ENCODE results near the gene SCN3A.

SCN3A gene

DNA sequence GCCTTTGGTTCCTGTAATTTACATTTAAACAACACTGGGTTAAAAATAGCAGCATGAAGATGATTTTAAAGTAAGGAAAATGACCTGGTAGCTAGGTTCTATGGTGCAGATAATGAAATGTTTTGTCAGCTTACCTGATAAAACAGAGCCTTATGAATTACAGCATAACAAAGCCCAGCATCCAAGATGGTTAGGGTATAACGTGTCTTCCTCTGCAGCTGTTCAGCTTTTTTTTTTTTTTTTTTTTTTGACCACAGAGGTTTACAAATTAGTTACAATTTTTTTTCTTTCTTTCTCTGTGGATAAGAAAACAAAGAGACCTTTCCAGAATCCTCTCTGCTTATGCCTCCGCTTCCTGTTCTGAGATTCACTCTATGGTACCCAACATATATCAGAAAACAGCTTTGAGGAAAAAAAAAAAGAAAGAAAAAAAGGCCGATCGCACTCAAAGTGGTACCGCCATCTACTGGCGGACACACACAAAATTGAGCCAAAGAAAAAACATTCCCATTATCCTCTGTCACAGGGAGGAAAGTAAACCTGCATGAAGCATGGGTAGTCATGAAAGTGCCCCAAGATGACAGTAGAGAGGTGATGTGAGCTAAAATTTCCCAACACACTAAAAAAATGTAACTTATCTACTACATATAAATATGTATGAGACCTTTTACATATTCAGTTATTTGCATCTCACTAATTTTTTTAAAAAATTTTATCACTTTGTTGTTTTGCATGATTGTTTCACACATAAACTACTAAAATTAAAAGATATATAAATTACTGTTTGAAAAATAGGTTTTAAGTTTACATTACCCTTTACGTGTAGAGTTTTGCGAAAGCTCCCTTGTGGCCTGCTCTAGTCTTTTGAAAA lies at the start of gene SCN3A:
SCN3A (minus strand) TSS at position 362 of the 871 bp plus-strand sequence. CDS start 27,656 bp downstream, outside the sequence.
- no peak for DNase-seq

DNA sequence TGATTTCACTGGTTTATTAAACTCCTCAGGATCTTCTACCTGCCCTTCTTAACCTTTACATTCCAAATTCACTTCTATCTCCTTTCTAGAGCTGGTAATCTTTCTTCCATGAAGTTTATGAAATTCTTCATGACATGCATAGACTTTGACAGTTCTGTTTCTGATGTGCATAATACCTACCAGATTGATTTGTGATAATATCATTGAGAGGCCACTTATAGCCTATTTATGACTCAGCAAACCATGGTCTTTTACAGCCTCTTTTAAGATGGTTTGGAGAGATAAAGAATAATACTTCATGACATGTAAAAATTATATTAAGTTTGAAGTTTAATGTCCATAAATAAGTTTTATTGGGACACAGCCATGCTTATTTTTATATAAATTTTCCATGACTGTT lies 49.3 kb upstream of the SCN3A start:
- no peak for DNase-seq

DNA sequence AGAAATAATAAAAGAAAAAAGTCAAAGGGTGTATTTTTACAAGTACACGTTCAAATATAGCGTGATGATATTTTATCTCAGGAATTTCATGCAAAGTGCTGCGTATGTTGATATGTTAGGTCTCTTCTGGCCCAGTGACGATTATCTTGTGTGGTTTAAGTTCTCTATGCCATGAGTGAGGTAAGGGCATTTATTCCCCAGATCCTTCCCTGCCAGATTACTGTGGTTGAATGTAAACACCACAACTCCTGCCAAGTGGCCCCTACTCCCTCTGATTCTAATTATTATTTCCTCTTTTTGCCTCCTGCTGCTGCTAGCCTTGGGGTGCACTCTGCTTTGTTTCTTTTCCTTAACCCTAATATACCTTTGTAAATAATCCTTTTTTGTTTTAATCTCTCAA lies 47.5 kb upstream of the SCN3A start:
- DNase-seq: no peak

DNA sequence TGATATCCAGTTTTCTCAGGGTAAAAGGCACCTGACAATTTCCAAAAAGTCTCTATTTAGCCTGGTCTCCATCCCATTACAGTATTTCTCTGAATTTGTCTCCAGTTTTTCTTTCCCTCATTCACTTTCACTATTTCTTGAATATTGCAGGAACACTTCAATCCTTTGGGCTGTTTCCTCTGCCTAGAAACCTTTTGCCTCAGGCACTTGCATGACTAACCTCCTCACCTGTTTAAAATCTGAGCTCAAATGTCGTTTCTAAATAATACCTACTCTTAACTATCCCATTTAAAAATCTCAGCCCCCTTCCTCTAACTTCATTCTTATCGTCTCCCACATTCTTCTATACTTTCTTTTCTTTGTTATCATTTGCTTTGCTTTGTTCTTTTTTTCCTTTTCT lies 44.4 kb upstream of the SCN3A start:
- DNase-seq: no peak

DNA sequence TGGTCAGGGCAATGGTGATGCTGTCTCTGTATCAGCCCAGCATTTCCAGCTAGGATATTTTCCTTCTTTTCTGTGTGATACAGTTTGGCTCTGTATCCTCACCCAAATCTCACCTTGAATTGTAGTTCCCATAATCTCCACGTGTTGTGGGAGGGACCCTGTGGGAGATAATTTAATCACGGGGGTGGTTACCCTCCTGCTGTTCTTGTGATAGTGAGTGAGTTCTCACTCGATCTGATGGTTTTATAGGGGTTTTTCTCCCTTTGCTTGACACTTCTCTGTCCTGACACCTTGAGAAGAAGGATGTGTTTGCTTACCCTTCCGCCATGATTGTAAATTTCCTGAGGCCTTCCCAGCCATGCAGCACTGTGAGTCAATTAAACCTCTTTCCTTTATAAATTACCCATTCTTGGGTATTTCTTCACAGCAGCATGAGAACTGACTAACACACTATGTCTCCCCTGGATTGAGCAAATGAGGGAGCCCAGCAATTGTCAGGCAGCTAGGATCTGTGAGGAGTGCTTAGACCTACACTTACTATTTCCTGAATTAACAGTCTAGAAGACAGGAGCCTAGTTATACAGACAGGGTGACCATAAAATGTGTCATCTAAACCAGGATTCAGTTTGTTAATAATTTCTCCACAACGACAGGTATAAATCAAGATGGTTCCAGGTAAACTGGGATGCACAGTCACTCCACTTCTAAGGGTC lies 41.4 kb upstream of the SCN3A start:
- DNase-seq: no peak

DNA sequence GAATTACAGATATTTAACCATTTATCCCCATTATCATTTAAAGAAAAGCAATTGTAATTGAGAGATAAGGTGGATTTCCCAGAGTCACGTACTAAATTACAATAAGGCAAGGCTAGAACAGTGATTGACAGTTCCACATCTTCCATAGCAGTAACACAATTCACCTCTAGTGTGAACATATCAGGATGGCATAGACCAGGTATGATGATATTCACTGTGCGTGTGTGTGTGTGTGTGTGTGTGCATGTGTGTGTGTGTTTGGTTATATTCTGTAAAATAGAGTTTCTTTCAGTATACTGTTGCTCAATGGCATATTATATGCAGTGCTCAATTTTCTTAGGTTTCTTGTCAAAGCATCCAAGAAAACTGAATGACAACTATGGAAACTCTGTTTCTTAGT lies 37.1 kb upstream of the SCN3A start:
- no peak for DNase-seq

DNA sequence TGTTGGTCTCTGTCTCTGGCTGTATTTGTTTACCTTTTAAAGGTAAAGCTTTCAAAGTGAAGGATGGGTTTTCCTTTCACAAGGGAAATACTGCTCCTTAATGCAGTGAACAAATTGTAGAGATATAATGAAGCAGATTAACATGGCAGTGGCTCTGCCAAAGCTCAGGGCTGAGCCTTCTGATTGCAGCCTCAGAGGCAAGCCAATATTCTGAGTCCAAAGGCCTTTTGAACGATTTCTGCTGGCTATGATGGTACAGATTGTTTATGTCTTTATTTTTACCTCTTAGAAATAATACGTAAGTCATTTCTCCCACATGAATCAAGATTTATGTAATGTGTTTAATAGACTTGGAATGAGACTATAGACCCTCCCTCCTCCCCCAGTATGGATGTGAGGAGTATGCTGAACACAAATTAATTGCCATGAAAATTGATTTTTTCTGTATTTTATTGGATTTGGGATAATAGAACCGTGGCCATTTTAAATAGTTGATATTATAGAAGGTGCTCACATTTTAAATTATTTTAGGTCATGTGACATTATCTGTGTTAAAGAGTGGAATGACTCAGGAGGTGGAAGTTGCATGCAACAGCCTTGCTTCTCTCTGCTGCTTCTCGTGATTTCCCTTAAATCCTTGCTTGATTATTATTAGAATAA lies 36.1 kb upstream of the SCN3A start:
- no peak for DNase-seq

DNA sequence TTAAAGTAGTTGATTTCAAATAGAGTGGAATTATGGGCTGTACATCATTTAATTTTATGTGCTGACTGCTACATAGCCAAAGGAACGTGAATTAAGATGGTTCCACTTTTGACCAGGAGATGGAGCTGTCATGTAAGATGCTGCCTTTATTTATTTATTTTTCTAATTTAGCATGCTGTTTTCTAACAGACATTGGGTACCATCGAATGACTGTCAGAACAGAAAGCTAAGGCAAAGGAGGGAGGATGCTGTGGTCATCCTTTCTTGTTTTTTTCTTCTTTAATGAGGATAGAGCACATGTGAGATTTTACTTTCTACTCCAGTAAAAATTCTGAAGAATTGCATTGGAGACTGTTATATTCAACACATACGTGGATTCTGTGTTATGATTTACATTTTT lies 35.4 kb upstream of the SCN3A start, which contains the start of gene SCN2A:
SCN2A (plus strand) TSS at position 185 of the 400 bp plus-strand sequence. CDS start 56,410 bp downstream, outside the sequence.
- DNase-seq: peak; percentile 7

DNA sequence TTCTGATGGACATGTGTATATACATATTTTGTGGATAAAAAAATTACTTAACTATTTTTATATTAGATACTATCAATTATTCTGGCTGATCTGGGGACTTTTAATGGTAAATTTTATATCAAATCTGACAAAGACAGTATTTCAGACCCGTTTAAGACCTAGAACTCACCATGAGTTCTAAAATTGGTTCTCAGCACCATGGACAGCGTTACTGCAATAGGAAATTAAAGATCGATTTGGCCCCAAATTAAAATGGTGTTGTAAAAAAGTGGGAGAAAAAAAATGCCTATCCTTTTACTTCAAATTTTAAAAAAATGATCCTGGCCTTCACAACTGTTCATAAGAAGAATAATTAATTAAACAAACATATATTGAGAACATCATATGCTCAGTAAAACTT lies 34.4 kb upstream of the SCN3A start:
- DNase-seq: no peak

DNA sequence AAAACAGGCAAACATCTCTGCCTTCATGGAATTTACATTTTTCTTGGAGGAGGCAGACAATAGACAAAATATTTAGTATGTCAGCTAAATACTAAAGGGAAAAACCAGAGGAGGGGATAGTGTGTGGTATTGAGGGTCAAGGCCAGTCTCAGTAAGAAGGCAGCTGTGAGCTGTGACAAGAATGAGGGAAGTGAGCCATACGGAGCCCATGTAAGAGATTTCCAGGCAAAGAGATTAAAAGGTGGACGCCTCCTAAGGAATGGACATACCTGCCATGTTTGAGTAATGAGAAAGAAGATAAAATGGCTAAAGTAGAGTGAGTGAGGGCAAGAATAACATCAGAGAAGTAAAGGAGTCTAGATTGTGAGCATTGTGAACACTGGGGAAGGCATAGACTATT lies 33.2 kb upstream of the SCN3A start:
- DNase-seq: no peak

DNA sequence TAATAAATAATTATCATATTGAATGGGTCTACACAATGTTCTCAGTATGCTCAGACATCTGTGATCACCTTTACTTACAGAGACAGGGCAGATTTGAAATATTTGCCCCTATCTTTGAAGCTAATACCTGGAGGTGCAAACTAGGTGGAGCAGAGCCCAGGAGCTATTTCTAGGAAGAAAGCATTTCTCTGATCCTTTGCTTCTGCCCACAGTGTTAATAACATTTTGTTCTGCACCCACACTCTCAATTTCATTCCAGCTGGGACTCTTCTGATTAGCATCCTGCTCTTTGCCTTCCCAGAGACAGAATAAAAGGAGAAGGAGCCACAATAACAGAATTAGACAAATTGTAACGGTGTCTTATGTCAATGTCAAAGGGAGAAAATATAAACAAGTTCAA lies 23.7 kb upstream of the SCN3A start:
- DNase-seq: no peak

DNA sequence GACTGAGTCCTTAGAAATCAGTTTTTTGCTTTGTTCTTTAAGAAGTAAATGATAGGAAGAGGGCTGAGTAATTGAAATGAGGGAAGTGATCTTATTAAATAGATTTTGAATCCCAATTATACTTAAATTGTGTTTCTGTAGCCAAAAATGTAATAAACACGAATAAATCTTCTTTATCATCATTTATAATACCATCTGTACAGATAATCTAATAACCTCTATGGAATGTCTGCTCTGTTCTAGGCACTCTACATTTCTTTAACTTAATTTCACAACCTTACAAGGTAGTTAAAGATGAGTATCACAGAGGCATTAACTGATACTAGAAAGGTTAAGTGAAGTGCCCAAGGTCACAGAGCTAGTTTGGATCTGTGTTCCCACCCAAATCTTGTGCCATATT lies 21.1 kb upstream of the SCN3A start:
- DNase-seq: no peak

DNA sequence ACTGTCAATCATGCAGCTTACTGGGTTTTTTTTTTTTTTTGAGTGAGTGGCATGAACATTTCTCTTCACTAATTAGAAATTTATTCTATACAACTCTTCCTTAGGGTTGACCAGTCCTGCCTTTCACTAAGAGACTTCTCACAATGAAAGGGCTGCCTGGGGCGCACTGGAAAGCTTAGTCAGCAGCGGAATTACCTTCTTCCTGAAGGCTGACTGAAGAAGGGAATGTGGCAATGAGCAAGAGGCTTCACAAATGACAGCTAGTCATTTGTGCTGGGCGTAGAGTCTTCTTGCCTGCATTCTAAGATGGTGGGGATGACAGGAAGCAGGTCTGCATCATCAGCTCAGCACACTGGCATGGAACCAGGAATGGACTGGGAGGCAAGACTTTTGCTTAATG lies 15.6 kb upstream of the SCN3A start:
- no peak for DNase-seq

DNA sequence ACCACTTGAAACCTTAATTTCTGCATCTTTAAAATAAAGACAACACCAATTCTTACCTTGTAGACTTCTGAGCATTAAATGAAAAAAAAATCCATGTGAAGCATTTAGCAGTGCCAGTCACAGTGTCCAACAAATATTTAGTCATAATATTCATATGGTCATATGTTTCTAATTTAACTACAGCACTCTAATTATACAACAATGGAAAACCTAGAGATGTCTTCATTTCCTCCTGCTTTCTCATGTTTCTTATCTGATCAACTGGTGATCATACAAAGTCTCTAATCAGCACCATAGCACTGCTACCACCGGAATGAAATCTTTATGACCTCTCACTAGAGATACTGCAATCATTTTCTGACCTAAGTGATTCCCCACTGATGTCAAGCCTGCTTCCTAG lies 10.2 kb upstream of the SCN3A start:
- DNase-seq: no peak

DNA sequence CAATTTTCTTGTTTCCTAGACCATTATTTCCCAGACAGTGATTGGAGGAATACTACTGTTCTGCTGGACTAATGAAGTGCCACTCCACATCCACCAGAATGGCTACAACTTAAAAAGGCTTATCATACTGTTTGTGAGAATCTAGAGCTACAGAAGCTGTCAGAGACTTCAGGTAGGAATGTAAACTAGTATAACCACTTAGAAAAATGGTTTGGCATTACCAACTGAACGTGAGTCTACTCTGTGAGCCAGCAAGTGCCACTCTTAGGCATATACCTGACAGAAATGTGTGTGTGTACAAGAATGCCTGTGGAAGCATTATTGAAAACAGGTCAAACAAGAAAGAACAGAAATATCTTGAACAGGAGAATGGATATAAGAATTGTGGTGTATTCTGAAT lies 4.2 kb upstream of the SCN3A start:
- DNase-seq: no peak

DNA sequence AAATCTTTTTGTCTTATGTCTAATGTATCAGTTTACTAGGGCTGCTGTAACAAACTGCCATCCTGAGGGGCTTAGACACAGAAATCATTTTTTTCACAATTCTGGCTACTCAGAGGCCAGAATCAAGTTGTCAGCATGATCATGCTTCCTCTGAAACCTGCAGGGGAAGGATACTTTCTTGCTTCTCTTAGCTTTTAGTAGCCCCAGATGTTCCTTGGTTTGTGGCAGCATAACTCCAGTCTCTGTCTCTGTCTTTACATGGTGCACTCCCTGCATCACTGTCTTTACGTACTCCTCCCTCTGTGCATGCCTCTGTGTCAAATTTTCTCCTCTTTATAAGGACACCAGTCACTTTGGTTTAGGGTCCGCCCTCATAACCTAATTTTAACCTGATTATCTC lies 2.0 kb upstream of the SCN3A start:
- DNase-seq: no peak

DNA sequence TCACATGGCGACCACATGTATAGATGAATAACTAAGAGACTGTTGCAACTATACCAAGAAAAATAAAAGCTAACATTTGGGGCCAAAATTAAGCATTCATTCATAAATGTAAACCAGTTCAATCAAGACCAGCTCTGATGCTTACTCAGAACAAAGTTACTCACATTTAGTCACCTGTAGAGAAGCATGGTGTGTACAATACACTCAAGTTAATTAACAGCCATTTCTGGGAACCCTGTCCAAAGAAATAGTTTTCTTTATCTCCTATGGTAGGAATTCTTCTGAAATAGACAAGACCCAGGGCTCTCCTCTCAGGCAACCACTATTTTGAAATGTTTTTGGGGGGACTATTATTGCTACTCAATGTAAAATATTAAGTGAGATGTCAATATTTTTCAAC lies 1.6 kb downstream of the SCN3A start:
- no peak for DNase-seq

DNA sequence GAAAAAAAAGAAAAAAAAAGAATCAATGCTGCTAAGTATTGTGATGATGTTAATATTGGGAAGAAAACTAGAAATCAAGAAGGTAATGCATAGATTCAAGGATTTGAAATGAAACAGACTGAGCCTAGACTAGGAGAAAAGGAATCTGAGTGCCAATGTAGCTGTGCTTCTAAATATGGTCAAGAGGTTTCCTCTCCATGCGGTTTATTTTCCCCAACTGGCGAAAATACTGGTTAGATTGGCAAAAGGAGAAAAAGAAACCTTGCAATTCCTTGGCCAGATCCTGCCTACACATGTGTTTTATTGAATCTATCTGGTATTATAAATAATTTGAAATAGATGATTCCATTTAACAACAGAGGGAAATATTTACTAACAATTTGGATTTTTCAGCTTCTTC lies 5.7 kb downstream of the SCN3A start:
- no peak for DNase-seq

DNA sequence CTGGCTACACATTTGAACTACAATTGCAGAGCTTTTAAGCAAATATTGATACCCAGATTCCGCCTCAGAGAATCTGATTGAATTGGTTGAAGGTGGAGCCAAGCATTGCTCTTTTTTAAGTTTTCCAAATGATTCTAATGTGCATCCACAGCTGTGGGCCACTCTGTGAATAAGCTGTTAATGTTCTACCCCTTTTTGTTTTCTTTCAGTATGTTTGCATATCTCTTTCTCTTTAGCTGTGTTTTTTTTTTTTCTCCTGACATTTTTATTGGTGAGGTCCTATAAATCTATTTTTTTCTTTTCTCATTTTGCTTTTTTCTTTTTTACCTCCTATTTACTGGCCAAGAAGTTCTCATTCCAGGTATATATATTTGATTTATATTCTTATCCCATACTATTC lies 6.5 kb downstream of the SCN3A start:
- no peak for DNase-seq

DNA sequence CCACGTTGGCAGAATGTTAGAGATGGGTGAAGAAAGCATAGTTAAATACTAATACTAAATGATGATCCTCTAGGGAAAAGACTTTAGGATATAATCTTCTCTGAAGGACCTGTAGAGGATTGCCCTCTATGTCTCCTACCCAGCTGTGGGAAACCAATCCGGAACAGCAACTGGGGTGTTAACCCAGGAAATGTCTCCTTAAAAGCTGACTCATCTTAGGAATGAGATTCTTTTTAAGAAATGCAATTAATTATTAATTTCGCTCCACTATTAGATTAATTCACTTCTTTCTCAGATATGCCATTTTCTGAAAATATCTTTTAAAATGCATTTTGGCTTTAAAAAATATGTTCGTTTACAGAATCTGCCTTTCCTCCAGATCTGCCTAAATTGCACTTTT lies 7.4 kb downstream of the SCN3A start:
- no peak for DNase-seq

DNA sequence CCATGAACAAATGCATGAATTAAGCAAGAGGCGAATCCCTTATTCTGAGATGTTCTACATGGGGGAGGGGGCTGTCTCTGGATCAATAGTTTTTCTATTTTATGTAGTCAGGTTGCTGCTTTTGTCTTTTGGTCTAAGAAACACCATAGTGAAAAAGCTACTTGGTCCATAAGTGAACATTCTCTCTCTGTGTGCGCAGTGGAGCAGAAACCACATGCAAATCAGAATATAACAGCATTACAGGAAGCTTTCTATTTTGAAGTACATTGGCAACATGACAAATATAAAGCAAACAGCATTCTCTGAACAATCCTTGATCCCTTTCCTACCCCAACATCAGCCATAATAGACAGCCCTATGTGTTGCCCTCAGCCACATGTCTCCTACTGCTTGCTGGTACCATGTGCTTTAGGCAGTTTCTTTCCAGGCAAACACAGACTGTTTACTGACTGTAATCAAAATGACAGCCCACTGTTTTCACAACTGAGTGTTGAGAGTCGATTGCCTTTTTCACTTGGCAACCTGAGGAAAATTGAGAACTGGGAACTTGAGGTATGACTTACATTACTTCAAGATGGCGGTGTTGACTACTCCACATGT lies 10.6 kb downstream of the SCN3A start:
- DNase-seq: no peak

DNA sequence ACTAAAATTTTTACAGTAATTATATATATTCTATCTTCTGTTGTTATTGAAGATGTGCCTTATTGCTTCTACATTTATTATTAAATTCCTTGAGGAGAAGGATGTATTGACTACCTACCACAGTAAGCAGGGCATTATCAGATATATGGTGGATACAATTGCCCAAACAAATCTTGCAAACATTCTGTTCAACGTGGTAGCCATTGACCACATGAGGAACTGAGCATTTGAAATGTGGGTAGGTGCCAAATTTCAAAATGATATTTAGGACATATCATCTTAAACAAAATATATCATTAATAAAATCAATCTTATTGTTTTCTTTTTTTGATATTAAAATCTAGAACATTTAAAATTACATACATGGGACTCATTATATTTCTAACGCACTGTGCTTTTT lies 11.1 kb downstream of the SCN3A start:
- DNase-seq: no peak

DNA sequence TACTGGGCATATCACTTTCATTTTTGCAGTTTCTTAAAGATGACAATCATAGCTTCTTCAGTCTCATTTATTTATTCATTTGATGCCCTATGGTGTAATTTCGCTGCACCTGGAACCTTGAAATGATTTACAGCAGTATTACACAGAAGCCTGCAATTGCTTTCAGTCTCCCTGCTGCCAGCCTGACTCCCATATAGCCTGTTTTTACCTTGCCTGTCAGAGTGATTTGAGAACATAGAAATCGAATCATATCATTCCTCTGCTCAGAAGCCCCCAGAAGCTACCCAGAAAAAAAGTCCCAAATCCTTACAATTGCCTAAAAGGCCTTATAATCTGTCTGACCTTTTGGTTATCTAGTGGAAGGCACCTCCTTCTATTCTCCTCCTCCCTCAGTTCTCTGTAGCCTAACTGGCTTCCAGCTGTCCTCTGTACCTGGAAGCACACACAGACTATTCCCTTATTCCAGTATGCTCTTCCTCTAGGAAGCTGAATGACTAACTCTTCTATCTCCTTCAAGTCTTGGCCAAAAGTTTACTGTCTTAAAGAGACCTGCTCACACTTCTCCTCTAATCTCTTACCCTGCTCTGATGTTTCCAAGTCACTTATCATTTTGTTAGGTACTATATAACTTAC lies 12.6 kb downstream of the SCN3A start:
- no peak for DNase-seq
